ENCODE measurements around the gene HNRNPH1. TPM values are rescaled to one million over a fixed set of nuclear protein-coding genes. Genes with fewer than 3 reads are reported as not detected.

HNRNPH1 gene
- total RNA-seq, 1 donor from 2014 or later = 258 TPM

- DNase-seq (ENCODE audit: low read depth) = peak; percentile 72
Observed at GRCh38 chr5:179606071-179606909, 17.2 kb downstream of the HNRNPH1 start.

DNA sequence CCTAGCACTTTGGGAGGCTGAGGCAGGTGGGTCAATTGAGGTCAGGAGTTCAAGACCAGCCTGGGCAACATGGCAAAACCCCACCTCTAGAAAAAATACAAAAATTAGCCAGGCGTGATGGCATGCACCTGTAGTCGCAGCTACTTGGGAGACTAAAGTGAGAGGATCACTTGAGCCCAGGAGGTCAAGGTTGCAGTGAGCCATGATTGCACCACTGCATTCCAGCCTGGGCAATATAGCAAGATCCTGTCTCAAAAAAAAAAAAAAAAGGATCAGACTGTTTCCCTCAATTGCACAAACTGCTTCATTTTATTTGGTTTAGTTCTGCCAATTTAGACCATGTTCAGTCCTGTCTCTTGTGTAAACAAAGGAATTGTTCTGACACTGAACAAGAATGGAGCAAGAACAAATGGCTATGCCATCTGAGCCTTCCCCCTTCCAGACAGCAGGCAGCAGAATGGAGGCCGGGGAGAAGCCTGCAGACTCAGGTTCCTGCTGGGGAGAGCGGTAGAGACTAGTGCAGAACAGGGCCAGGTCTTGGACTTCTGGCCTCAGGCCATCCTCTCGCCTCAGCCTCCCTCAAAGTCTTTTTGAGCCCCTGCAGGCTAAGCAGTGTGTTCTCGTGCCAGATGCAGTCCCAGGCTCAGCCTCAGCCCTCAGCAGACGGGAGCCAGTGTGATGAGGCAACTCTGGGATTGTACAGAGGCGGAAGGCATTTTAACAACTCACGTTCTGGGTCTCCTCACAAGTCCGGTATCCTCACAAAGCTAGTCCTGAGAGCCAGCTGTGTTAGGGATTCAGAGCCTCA is 18.2 kb downstream of the HNRNPH1 start:
- DNase-seq (ENCODE audit: low read depth) = no peak

GRCh38 chr5:179603308-179603707 is 20.2 kb downstream of the HNRNPH1 start:
- DNase-seq (ENCODE audit: low read depth) = no peak

DNA sequence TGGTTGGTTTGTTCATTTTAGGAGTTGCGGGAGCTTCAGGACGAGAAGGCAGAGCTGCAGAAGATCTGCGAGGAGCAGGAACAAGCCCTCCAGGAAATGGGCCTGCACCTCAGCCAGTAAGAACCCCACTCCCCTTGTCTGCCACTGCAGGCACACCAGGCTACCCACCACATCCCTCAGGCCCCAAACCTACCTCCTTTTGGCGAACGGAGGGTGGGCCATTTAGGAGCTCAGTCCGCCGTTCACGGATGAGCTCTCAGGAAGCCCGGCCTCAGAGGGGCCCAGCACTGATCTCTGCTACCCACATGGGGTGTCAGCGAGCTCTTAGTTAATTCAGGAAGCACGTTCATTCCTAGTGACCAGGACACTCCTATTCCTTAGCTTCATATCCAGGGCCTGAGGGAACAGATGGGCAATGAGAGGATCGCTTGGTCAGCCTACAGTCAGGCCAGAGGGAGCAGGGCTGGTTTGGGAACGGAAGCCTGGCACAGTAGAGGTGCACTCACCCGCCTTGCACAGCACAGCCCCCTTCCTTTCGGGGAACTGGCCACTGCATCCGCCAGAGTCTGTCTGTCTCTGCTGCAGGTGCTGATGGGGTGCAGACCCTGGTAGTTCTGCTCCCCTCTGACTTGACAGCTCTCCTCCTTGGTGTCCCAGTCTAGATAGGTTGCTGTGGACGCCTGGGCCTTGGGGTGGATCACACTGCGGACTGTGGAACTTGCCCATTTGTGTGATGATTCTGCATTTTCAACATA is 21.4 kb downstream of the HNRNPH1 start:
- DNase-seq (ENCODE audit: low read depth) = no peak

DNA sequence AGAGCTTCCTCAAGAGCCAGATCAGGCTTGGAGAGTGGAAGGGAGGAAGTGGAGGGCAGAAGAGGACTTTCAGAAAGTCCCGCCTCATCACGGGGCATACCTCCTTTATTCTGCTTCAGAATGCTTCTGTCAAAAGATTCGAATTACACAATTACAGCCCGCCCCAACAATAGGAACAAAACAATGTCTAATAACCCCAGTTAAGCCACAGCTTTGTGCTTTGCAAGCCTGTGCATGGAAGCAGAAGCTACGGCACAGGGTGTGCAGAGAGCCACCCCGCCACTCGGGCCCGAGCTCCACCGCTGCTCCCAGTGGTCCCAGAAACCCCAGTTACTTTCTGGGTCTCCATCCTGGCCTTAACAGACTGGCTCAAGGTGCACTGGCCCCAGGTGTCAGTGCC is 23.5 kb downstream of the HNRNPH1 start:
- no peak for DNase-seq (ENCODE audit: low read depth)

DNA sequence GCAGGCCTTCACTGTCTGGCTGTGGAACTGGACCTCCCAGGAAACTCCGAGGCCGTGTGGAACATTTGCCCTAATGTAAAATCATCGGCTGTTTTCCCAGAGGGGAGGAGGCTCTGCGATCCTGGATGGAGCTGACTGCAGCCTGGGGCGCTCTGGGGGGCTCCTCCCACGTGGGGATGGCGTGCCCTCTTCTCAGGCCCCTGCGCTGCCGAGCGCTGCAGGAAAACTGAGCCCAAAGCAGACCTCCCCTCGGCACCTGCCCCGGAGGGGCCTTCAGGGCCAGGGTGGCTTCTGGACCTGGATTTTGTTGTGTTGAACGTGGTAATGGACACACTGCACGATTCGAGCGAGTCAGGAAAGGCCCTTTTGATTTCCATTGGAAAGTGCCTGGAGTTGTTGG is 23.9 kb downstream of the HNRNPH1 start:
- DNase-seq (ENCODE audit: low read depth) = no peak

DNA sequence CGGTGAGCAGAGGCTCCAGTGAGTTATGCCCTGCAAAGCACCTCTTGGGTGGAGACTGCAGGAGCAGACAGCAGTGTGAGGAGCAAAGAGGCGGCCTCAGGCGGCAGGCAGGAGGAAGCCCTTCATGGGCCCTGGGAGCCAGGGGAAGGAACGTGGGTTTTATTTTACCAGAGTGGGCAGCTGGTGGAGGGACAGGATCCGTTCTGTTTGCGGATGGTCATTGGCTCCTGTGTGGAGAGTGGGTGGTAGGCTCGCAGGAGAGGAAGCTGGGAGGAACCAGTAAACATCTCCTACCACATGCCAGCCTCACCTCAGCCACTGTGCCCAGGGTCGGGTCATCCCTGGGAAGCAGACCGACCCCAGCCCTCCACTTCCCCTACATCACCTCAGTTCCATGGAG is 24.4 kb downstream of the HNRNPH1 start:
- no peak for DNase-seq (ENCODE audit: low read depth)

GRCh38 chr5:179596421-179596820 is 27.1 kb downstream of the HNRNPH1 start:
- no peak for DNase-seq (ENCODE audit: low read depth)

GRCh38 chr5:179595916-179596315 is 27.6 kb downstream of the HNRNPH1 start:
- no peak for DNase-seq (ENCODE audit: low read depth)

DNA sequence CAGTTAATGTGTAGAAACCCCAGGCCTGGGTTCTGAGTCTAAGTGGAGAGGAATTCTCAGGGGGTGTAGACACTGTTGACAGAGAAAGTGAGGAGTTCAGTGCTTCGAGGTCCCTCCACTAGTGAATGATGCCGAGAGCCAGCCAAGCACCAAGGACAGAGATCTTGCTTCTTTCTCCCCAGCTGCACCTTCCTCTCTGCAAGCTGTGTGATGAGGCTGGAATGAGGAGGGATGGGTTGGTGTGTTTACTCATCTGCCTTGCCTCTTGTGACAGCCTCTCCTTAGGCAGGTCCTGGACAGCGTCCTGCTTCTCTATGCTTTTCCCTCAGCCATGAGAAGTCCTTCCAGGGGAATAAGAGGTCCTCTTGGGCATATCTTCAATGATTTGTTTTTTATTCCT is 35.3 kb downstream of the HNRNPH1 start:
- DNase-seq (ENCODE audit: low read depth) = peak; percentile 25

DNA sequence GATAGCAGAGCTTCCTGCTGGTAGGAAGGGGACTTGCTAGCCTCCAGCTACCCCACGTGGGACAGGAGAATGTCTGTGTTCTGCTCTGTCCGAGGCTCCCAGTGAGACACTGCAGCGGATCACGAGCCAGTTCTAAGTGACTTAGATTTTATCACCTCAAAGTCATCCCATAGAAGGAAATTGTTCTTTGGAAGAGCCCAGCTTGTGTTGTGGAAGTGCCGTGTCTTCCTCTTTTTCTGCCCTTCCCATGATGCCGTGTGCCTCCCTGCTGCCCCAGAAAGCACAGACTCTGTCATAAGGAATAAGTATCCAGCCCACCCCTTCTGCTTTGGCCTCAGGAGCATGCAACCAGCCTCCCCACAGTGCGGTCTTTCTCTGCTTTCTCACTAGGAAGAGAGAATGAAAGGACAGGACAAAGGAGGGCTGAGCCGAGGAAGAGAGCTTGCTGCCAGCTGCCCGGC is 37.5 kb downstream of the HNRNPH1 start:
- DNase-seq (ENCODE audit: low read depth) = no peak

DNA sequence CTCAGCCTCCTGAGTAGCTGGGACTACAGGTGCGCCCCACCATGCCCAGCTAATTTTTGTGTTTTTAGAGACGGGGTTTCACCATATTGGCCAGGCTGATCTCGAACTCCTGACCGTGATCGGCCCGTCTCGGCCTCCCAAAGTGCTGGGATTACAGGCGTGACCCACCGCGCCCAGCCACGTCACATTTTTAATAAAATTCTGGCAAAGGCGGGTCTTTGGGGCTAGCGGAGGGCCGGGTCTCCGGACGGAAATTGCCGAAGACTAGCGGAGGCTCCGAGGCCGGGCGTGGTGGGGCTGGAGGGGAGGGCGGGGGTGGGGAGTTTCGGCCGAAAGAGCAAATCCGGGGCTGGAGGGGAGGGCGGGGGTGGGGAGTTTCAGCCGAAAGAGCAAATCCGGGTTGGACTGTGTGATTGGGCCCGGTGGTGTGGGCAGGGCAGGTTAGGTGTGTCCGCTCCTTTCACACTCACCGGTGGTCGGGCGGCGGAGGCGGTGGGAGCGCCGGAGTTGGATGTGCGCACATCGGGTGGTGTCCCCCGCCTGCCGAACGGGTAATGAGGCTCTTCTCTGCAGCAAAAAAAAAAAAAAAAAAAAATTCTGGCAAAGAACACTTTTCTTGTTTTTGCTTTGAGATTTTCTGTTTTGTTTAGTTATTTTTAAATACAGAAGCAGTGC is 46.0 kb downstream of the HNRNPH1 start:
- DNase-seq (ENCODE audit: low read depth) = no peak

DNA sequence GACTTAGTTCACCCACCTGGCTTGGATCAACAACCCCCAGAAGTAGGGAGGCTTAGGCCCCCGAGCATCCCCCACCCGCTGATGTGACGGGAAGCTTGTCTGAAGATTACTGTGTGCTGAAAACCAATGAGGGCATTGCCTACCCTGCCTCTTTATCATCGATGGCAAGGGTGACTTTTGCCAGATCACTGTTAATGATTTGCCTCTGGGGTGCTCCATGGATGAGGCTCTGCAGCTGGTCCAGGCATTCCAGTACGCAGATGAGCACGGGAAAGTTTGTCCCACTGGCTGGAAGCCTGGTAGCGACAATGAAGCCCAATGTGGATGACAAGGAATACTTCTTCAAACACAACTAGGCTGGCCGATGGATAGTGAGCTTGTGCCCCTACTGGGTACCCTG is 51.1 kb downstream of the HNRNPH1 start:
- no peak for DNase-seq (ENCODE audit: low read depth)

DNA sequence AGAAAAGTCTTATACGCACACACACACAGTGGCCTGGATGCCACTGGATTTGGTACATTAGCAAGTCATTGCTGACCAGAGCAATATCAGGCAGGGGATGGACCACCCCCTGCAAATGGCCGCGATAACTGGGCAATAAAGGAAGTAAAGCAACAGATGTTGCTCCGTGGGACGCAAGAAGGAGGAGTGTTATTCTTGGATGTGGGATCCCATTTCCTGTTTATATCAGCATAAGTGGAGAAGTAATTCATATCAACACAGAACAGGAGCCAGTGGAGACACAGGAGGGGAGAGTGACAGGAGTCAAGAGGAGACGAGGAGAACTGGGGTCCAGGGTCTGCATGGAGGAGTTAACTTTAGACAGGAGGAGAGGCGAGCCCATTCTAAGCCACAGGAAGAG is 54.8 kb downstream of the HNRNPH1 start:
- DNase-seq (ENCODE audit: low read depth) = no peak

DNA sequence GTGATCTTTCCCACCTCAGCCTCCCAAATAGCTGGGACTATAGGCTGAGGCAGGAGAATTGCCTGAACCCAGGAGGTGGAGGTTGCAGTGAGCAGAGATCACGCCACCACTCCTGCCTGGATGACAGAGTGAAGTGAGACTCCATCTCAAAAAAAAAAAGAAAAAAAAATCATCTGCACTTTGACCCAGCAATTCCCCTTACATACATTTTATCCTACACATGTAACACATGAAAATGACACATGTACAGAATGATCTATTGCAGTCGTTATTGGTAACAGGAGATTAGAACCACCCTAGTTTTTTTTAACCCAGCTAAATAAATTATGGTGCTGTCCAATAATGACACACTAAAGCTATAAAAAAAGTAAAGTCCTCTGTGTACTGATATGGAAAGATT is 58.9 kb downstream of the HNRNPH1 start:
- DNase-seq (ENCODE audit: low read depth) = no peak

Other genes with a start within 250 kb of the HNRNPH1 start
- gene RUFY1, start 73.1 kb downstream of the HNRNPH1 start, total RNA-seq = 36.9 and 38.2 TPM in 2 replicates
- not detected in 2 replicates for gene CBY3, start 57.4 kb upstream of the HNRNPH1 start, total RNA-seq
- 522 and 641 TPM in 2 replicates for gene CANX, start 75.3 kb upstream of the HNRNPH1 start, total RNA-seq
- gene MAML1, start 109.2 kb upstream of the HNRNPH1 start, total RNA-seq = 13.8 and 14.0 TPM in 2 replicates
- gene LTC4S, start 170.3 kb upstream of the HNRNPH1 start, total RNA-seq = 0.94 and 1.0 TPM in 2 replicates
- gene MGAT4B, start 183.2 kb upstream of the HNRNPH1 start, total RNA-seq = 125 and 135 TPM in 2 replicates
- gene SQSTM1, start 197.2 kb upstream of the HNRNPH1 start, total RNA-seq = 551 and 593 TPM in 2 replicates
- gene MRNIP, start 235.1 kb upstream of the HNRNPH1 start, total RNA-seq = 22.5 and 30.1 TPM in 2 replicates

Data from myocyte (in vitro differentiated cells).